ENCODE results near the gene STX8.

Gene STX8

DNA sequence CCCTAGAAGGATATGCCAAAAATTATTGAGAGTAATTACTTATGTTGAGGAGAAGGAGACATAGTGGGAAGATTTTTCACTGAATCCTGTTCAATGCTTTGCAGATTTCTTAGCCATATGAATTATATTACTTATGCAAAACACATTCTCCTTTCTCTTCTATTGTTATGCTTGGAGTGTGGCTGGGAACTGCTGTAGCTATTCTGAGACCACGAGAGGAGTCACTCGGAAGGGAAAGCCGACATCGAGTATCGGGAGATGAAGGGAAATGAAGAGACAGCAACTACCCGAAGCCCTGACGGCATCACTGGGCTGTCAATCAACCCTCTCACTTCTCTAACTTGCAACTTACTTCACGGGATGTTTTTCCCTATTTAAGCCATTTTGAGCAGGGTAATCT, 39.6 kb downstream of the STX8 start:
- H3K36me3 Mint-ChIP-seq (ENCODE audit: low read depth) = peaks cover 10% of the 10 kb centered on the region
- H3K4me3 Mint-ChIP-seq = no peak overlapping the region
- no peak for TF ChIP-seq CTCF (IDR thresholded peaks at IDR 0.05; ENCODE audit: unreplicated experiment in 3 of 3)
- H3K4me1 Mint-ChIP-seq = no peaks in the 10 kb centered on the region
- H3K27ac Mint-ChIP-seq = no peak overlapping the region
- H3K9me3 Mint-ChIP-seq = no peaks in the 10 kb centered on the region
- H3K27me3 Mint-ChIP-seq (ENCODE audit: low read depth) = no peaks in the 10 kb centered on the region

- Mint-ChIP-seq H3K27ac (no peak overlapping the region), H3K4me1 (no peaks in the 10 kb centered on the region), H3K36me3 (ENCODE audit: low read depth) (no peaks in the 10 kb centered on the region), H3K9me3 (no peaks in the 10 kb centered on the region), H3K27me3 (ENCODE audit: low read depth) (no peaks in the 10 kb centered on the region), H3K4me3 (no peak overlapping the region)
- TF ChIP-seq CTCF (IDR thresholded peaks at IDR 0.05; ENCODE audit: unreplicated experiment in 3 of 3) = no peak
Observed at GRCh38 chr17:9533441-9533840, 42.2 kb downstream of the STX8 start.

DNA sequence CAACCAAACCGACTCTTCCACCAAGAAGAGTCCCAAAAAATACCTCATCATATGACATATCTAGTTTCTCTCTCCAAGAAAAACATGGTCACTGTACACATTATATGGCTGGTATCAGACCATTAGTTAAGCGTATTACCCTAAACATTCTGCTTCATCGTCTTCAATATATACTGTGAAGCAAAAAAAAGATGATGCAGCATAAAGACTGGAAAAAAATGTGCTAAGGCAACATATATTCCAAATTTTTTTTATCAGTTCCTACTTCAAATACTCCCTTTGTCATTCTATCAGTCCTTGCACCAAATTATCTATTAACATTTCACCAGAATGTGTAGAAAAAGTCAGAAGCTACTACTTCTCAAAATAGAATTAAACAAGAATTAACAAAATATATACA, 42.9 kb downstream of the STX8 start:
- Mint-ChIP-seq H3K4me1 (no peaks in the 10 kb centered on the region), H3K9me3 (no peaks in the 10 kb centered on the region), H3K4me3 (no peak overlapping the region), H3K36me3 (ENCODE audit: low read depth) (no peaks in the 10 kb centered on the region), H3K27me3 (ENCODE audit: low read depth) (no peaks in the 10 kb centered on the region), H3K27ac (no peak overlapping the region)
- TF ChIP-seq CTCF (IDR thresholded peaks at IDR 0.05; ENCODE audit: unreplicated experiment in 3 of 3) = no peak

GRCh38 chr17:9531034-9531433, 44.6 kb downstream of the STX8 start:
- no peak overlapping the region for H3K4me3 Mint-ChIP-seq
- no peaks in the 10 kb centered on the region for H3K4me1 Mint-ChIP-seq
- TF ChIP-seq CTCF (IDR thresholded peaks at IDR 0.05; ENCODE audit: unreplicated experiment in 3 of 3) = no peak
- H3K36me3 Mint-ChIP-seq (ENCODE audit: low read depth) = no peaks in the 10 kb centered on the region
- H3K9me3 Mint-ChIP-seq = no peaks in the 10 kb centered on the region
- no peaks in the 10 kb centered on the region for H3K27me3 Mint-ChIP-seq (ENCODE audit: low read depth)
- no peak overlapping the region for H3K27ac Mint-ChIP-seq

- no peaks in the 10 kb centered on the region for H3K4me1 Mint-ChIP-seq
- no peaks in the 10 kb centered on the region for H3K9me3 Mint-ChIP-seq
- H3K27me3 Mint-ChIP-seq (ENCODE audit: low read depth) = no peaks in the 10 kb centered on the region
- no peak overlapping the region for H3K4me3 Mint-ChIP-seq
- no peaks in the 10 kb centered on the region for H3K36me3 Mint-ChIP-seq (ENCODE audit: low read depth)
- peak; percentile 54 to 71 (median 54) for TF ChIP-seq CTCF (IDR thresholded peaks at IDR 0.05; ENCODE audit: unreplicated experiment in 3 of 3)
- no peak overlapping the region for H3K27ac Mint-ChIP-seq
Observed at GRCh38 chr17:9529033-9529700, 46.5 kb downstream of the STX8 start.

DNA sequence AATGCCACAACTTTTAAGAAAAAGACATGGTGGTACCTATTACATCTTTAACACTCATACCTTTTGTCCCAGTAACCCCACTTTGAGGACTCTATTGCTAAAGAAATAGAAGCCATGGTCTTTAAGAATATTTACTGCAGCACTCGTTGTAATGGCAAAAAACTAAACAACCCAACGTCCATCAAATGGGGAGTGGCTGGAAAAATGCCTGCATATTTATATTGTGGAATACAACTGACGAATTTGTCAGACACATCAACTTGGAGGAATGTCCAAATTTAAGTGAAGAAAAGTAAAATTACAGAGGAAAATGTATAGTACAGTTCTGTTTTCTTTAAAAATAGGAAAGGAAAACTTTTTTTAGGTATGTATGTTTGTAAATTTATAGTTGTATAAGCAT, 47.8 kb downstream of the STX8 start:
- TF ChIP-seq CTCF (IDR thresholded peaks at IDR 0.05; ENCODE audit: unreplicated experiment in 3 of 3) = no peak
- Mint-ChIP-seq H3K27me3 (ENCODE audit: low read depth) (no peaks in the 10 kb centered on the region), H3K27ac (no peak overlapping the region), H3K4me3 (no peak overlapping the region), H3K4me1 (no peaks in the 10 kb centered on the region), H3K36me3 (ENCODE audit: low read depth) (no peaks in the 10 kb centered on the region), H3K9me3 (no peaks in the 10 kb centered on the region)

Data from nephron (organoid).